GM21390 (cell line): ENCODE measurements around the gene TSPY9.
"Not testable (repeated sequence)": the region's sequence is repeated elsewhere in the genome, so short reads cannot be mapped to it uniquely, and the experiment has no call there.

ENCODE experiments used
- ATAC-seq: cut with Tn5 transposase; IDR thresholded peaks from one replicate; pipeline ENCODE4 v1.9.1; 2021; ENCODE audit not compliant: unreplicated experiment

The TSPY9 gene

GRCh38 chrY:9486967-9487366, at the start of gene TSPY9:
Gene TSPY9, plus strand, starts transcription at chrY:9487267. Its CDS starts 46 bp downstream, at chrY:9487313.
- not testable (repeated sequence) for ATAC-seq

GRCh38 chrY:9466655-9467054, 20.4 kb upstream of the TSPY9 start, which contains the start of gene TSPY1:
Gene TSPY1, plus strand, starts transcription at chrY:9466955. Its CDS starts 46 bp downstream, at chrY:9467001.
- ATAC-seq: not testable (repeated sequence)

DNA sequence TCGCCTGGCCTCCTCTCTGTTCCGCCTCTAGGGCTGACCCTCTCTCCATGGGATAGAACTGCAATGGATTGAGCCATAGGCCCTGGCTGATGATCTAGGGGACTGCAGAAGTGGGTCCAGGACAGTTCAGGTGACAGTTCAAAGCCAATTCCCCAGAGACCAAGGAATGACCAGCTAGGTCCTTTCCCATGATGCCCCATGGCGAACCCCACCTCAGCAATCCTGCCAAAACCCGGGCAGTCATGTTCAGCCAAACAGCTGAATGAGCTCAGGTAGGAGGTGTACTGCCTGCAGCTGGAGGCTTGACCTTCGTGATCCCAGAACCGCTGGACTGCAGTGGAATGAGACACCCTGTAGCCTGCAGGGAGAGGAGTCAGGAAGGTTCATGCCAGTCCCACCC, 17.3 kb downstream of the TSPY9 start:
- ATAC-seq: not testable (repeated sequence)

DNA sequence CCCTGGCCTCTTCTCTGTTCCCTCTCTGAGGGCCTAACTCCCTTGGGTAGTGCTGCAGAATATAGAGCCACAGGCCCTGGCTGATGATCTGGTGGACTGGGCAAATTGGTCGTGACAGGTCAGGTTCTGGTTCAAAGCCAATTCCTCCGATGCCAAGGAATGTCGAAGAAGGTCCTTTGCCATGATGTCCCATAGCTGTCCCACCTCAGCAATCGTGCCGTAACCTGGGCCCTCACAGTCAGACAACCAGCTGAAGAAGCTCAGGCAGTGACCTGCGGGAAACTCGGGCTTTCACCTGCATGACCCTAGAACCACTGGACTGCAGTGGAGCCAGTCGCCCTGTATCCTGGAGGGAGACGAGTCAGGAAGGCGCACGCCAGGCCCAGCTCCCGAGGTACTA, 29.2 kb downstream of the TSPY9 start:
- not testable (repeated sequence) for ATAC-seq

DNA sequence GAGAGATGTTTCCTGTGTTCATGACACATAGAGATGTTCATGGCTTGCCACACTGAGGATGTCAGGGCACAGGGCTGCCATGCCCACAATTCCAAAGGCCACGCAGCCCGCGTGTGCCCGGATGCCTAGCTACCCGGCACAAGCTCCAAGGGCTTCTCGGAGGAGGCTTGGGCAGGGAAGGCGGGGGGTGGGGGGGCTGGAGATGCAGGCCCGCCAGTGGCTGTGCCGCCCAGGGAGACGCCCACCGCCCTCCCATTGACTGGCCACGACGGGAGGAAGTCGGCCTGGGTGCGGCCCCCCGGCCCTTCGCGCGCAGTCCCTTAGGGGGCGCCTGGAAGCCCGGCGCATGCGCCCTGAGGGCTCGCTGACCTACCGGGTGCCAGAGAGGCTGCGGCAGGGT, 40.5 kb downstream of the TSPY9 start, which contains the start of gene TSPY10:
TSS of gene TSPY10 (plus strand) at position 301 of the 400 bp plus-strand sequence. CDS start at position 347, 46 bp downstream.
- ATAC-seq: not testable (repeated sequence)
